WTC11 (cell line): ENCODE data around the gene MACROH2A2. TPM values are rescaled to one million over a fixed set of nuclear protein-coding genes. Genes with fewer than 3 reads are reported as not detected.

Source experiments
- ATAC-seq: fragments of 200-7000 bp; cut with Tn5 transposase; 2 replicates; pipeline ENCODE4 v1.10.0; 2021; ENCODE audit warnings: mild to moderate bottlenecking, moderate library complexity
- Bru-seq: library from RNA; stranded (reverse); fragments of 400-500 nt; gene quantifications from one replicate; lab custom pipeline; 2021; lab: Mats Ljungman, UMichigan
- CTCF ChIA-PET: fragments of 300-600 bp; sonication (Branson Sonifier 250); formaldehyde crosslinking; loops from one replicate; lab custom pipeline; 2021; ENCODE audit warnings: antibody characterized with exemption; lab: Charles Lee
- POLR2A ChIA-PET: fragments of 350-600 bp; sonication (Branson Sonifier 250); formaldehyde crosslinking; loops from one replicate; lab custom pipeline; 2021; ENCODE audit warnings: antibody characterized with exemption; lab: Charles Lee
- DNase-seq: peaks from one replicate; pipeline ENCODE4 v3.0.0; 2021; ENCODE audit warnings: low spot score
- H3K27ac Mint-ChIP-seq: 2 replicates; pipeline ENCODE4 v1.8.0; 2021; ENCODE audit warnings: mixed read lengths
- H3K27me3 Mint-ChIP-seq: 2 replicates; pipeline ENCODE4 v1.8.0; 2021; ENCODE audit warnings: low read depth, mild to moderate bottlenecking, moderate library complexity, mixed read lengths
- H3K36me3 Mint-ChIP-seq: 2 replicates; pipeline ENCODE4 v1.8.0; 2021; ENCODE audit warnings: mixed read lengths
- H3K4me1 Mint-ChIP-seq: 2 replicates; pipeline ENCODE4 v1.8.0; 2022; ENCODE audit warnings: mixed read lengths
- H3K4me3 Mint-ChIP-seq: 2 replicates; pipeline ENCODE4 v1.8.0; 2021; ENCODE audit warnings: mild to moderate bottlenecking, moderate library complexity, mixed read lengths
- H3K9me3 Mint-ChIP-seq: 2 replicates; pipeline ENCODE4 v1.8.0; 2021; ENCODE audit warnings: mixed read lengths
- AFF4 ChIP-seq: sonication (generic); formaldehyde crosslinking; IDR thresholded peaks from 2 replicates; pipeline ENCODE4 v1.8.1; 2023; ENCODE audit warnings: mild to moderate bottlenecking, missing genetic modification reagents, borderline replicate concordance
- ARID4B ChIP-seq: sonication (generic); formaldehyde crosslinking; IDR thresholded peaks from 2 replicates; pipeline ENCODE4 v1.8.0; 2023; ENCODE audit warnings: missing genetic modification reagents, mild to moderate bottlenecking, borderline replicate concordance
- ATF3 ChIP-seq: sonication (generic); formaldehyde crosslinking; conservative IDR thresholded peaks from 2 replicates; pipeline ENCODE4 v1.8.1; 2022; ENCODE audit warnings: mild to moderate bottlenecking, missing genetic modification reagents
- CBFB ChIP-seq: sonication (generic); formaldehyde crosslinking; IDR thresholded peaks from 2 replicates; pipeline ENCODE4 v1.8.1; 2022; ENCODE audit warnings: mild to moderate bottlenecking, low read depth, missing genetic modification reagents
- ELF4 ChIP-seq: sonication (generic); formaldehyde crosslinking; IDR thresholded peaks from 2 replicates; pipeline ENCODE4 v1.8.1; 2022; ENCODE audit warnings: low read depth, mild to moderate bottlenecking, moderate library complexity, missing genetic modification reagents
- HMGXB4 ChIP-seq: sonication (generic); formaldehyde crosslinking; IDR thresholded peaks from 2 replicates; pipeline ENCODE4 v1.8.1; 2023; ENCODE audit warnings: mild to moderate bottlenecking, moderate library complexity, missing genetic modification reagents
- IRF1 ChIP-seq: sonication (generic); formaldehyde crosslinking; IDR thresholded peaks from 2 replicates; pipeline ENCODE4 v1.8.0; 2023; ENCODE audit warnings: missing genetic modification reagents
- MAX ChIP-seq: sonication (generic); formaldehyde crosslinking; IDR thresholded peaks from 2 replicates; pipeline ENCODE4 v1.8.0; 2022; ENCODE audit warnings: mild to moderate bottlenecking, missing genetic modification reagents
- NR2C2 ChIP-seq: sonication (generic); formaldehyde crosslinking; IDR thresholded peaks from 2 replicates; pipeline ENCODE4 v1.8.0; 2022; ENCODE audit warnings: mild to moderate bottlenecking, missing genetic modification reagents
- RORB ChIP-seq: fragments of 250-450 bp; sonication (Bioruptor Pico); IDR thresholded peaks from 2 replicates; pipeline ENCODE4 v1.9.0; 2021; ENCODE audit warnings: mild to moderate bottlenecking
- SOX15 ChIP-seq: fragments of 250-450 bp; sonication (Bioruptor Pico); IDR thresholded peaks from 2 replicates; pipeline ENCODE4 v1.9.0; 2021; ENCODE audit warnings: mild to moderate bottlenecking
- TCF7 ChIP-seq: sonication (generic); formaldehyde crosslinking; IDR thresholded peaks from 2 replicates; pipeline ENCODE4 v1.8.0; 2022; ENCODE audit warnings: mild to moderate bottlenecking, low read depth, missing genetic modification reagents, moderate library complexity
- TEAD1 ChIP-seq: sonication (generic); formaldehyde crosslinking; IDR thresholded peaks from 2 replicates; pipeline ENCODE4 v1.8.0; 2022; ENCODE audit warnings: mild to moderate bottlenecking, missing genetic modification reagents
- TP53 ChIP-seq: sonication (generic); formaldehyde crosslinking; IDR thresholded peaks from 2 replicates; pipeline ENCODE4 v1.8.1; 2023; ENCODE audit warnings: mild to moderate bottlenecking, missing genetic modification reagents
- USF1 ChIP-seq: sonication (generic); formaldehyde crosslinking; IDR thresholded peaks from 2 replicates; pipeline ENCODE4 v1.8.0; 2022; ENCODE audit warnings: mild to moderate bottlenecking, missing genetic modification reagents
- ZNF219 ChIP-seq: sonication (generic); formaldehyde crosslinking; IDR thresholded peaks from 2 replicates; pipeline ENCODE4 v1.8.0; 2023; ENCODE audit warnings: missing genetic modification reagents, mild to moderate bottlenecking, borderline replicate concordance
- ZNF263 ChIP-seq: sonication (generic); formaldehyde crosslinking; IDR thresholded peaks from 2 replicates; pipeline ENCODE4 v1.8.1; 2022; ENCODE audit warnings: low read depth, mild to moderate bottlenecking, moderate library complexity, missing genetic modification reagents
- ZNF423 ChIP-seq: fragments of 250-450 bp; sonication (Bioruptor Pico); IDR thresholded peaks from 2 replicates; pipeline ENCODE4 v2.1.2; 2022; ENCODE audit warnings: mild to moderate bottlenecking, moderate library complexity
- ZNF512 ChIP-seq: sonication (generic); formaldehyde crosslinking; IDR thresholded peaks from 2 replicates; pipeline ENCODE4 v1.8.1; 2022; ENCODE audit warnings: missing genetic modification reagents, borderline replicate concordance
- ZNF671 ChIP-seq: fragments of 250-450 bp; sonication (Bioruptor Pico); IDR thresholded peaks from 2 replicates; pipeline ENCODE4 v1.8.0; 2021; ENCODE audit warnings: mild to moderate bottlenecking
- long read RNA-seq, 3 experiments: library from RNA in 1 of 3; library from capped mRNA in 1 of 3; library from polyadenylated mRNA in 1 of 3; unstranded in 2 of 3; stranded (forward) in 1 of 3; transcript quantifications; one replicate each; pipeline ENCODE4 v2.0.0, GENCODE V29; 2021
- total RNA-seq: library from RNA; stranded (reverse); gene quantifications from 3 replicates; pipeline ENCODE4 v1.2.3, GENCODE V29; 2021

MACROH2A2 gene
- total RNA-seq (33.0 to 35.4 TPM (median 33.5 TPM) in 3 replicates), Bru-seq, nascent RNA (percentile 66 among the genes with signal in this experiment)
- long read RNA-seq, experiment 1, transcript H2AFY2-201 (9 exons, 1,980 nt): major isoform, 137 of 155 reads
- long read RNA-seq, experiment 1, partial matches to known transcripts: 8 of 155 reads
- long read RNA-seq, experiment 1, other reads (novel, unspliced or antisense): 10 of 155 reads
- long read RNA-seq, experiment 2, transcript H2AFY2-201 (9 exons, 1,980 nt): major isoform, 41 of 66 reads
- long read RNA-seq, experiment 2, partial matches to known transcripts: 16 of 66 reads
- long read RNA-seq, experiment 2, other reads (novel, unspliced or antisense): 9 of 66 reads
- long read RNA-seq, experiment 3, partial matches to known transcripts: 2 of 5 reads
- long read RNA-seq, experiment 3, other reads (novel, unspliced or antisense): 1 of 5 reads

- CTCF ChIA-PET: interaction anchor here (0.6 to 1.9 kb wide), 17 partner anchors 8 to 311 kb away, joined by 3 to 13 read pairs (median 3); partner anchors contain the start of genes SAR1A and TYSND1
- H3K4me1 Mint-ChIP-seq: peaks cover 29% of the 10 kb centered on the region
- H3K27ac Mint-ChIP-seq: no peak within 1 kb of the TSS
- POLR2A ChIA-PET: interaction anchor here (0.8 to 0.9 kb wide), 2 partner anchors 18 to 94 kb away, joined by 3 read pairs; partner anchors contain the start of gene TYSND1
- H3K4me3 Mint-ChIP-seq: peak within 1 kb of the TSS; percentile 77
- ATAC-seq (peak; percentile 91), DNase-seq (peak; percentile 77)
- H3K27me3 Mint-ChIP-seq: peaks cover 79% of the 10 kb centered on the region
- no peaks in the 10 kb centered on the region for H3K36me3 Mint-ChIP-seq
- H3K9me3 Mint-ChIP-seq: no peaks in the 10 kb centered on the region
- TF ChIP-seq ZNF219 (no peak), NR2C2 (CRISPR knock-in tag) (no peak), TP53 (CRISPR knock-in tag) (no peak), CBFB (CRISPR knock-in tag) (no peak), ARID4B (CRISPR knock-in tag) (0 out of 2 replicates have a peak, but pooled peaks have one; percentile 21), ELF4 (CRISPR knock-in tag) (no peak), ATF3 (CRISPR knock-in tag) (no peak), USF1 (no peak), SOX15 (CRISPR knock-in tag) (no peak), IRF1 (CRISPR knock-in tag) (no peak), HMGXB4 (CRISPR knock-in tag) (peak; percentile 93), RORB (CRISPR knock-in tag) (no peak), TCF7 (CRISPR knock-in tag) (no peak), AFF4 (CRISPR knock-in tag) (no peak), MAX (peak; percentile 63; the same call in 1 of the 2 replicates), ZNF512 (no peak), ZNF423 (no peak), TEAD1 (CRISPR knock-in tag) (0 out of 2 replicates have a peak, but pooled peaks have one; percentile 51), ZNF263 (peak; percentile 87), ZNF671 (CRISPR knock-in tag) (no peak)
These were observed at the start of gene MACROH2A2 for GRCh38 chr10:70052462-70053217. TSS of gene MACROH2A2 (plus strand) at chr10:70052846. CDS start at chr10:70075659, 22,813 bp downstream.
